ENCODE data around the gene MAPK1IP1L. TPM values are rescaled to one million over a fixed set of nuclear protein-coding genes. Genes with fewer than 3 reads are reported as not detected.

The MAPK1IP1L gene
- total and polyA plus RNA-seq, 2 of the 8 experiments (the other 6 are each of a cell fraction or from before 2014, with no cell fraction given), result 111 to 228 TPM

DNA sequence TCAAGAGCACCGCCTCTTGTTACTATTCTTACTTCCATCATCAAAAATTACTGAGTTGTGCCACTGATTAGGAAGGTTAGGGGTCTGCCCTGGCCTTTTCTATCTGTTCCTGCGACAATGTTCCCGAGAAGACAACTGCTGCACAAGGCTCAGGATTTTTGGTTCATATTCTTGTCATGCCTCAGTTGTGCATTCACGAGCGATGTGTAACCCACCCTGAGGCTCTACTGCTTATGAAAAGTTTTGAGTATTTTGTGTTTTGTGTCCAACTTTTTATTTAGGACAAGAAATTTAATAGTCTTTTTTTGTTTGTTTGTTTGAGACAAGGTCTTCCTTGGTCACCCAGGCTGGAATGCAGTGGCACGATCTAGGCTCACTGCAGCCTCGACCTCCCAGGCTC, 54.5 kb downstream of the MAPK1IP1L start:
- Histone ChIP-seq H3K36me3 (ENCODE audit: control insufficient read depth in 2 of 4, insufficient read depth in 4 of 4, low read length in 3 of 4) (no peaks in the 10 kb centered on the region), H4K91ac (replicated peaks; ENCODE audit: insufficient read length, low read length) (no peak overlapping the region), H4K5ac (ENCODE audit: insufficient read length, low read depth, low read length) (no peak overlapping the region), H3K9ac (replicated peaks in 1 of 4; ENCODE audit: extremely low read depth in 1 of 4, low read depth in 3 of 4, low read length in 3 of 4) (no peak overlapping the region), H2BK120ac (replicated peaks; ENCODE audit: low read depth, low read length) (no peak overlapping the region), H3K4me1 (replicated peaks in 1 of 4; ENCODE audit: control insufficient read depth in 3 of 4, insufficient read depth in 4 of 4, low read length in 3 of 4) (peaks cover 12 to 29% (median 17%) of the 10 kb centered on the region in 4 experiments; a peak in 6 of 7 replicates), H3K79me2 (ENCODE audit: control insufficient read depth in 1 of 2, insufficient read depth in 2 of 2, low read length in 2 of 2) (no peaks in the 10 kb centered on the region), H3K14ac (ENCODE audit: insufficient read length) (no peak overlapping the region), H2BK20ac (ENCODE audit: low read length) (no peak overlapping the region), H2AK5ac (ENCODE audit: low read depth, low read length) (no peak overlapping the region), H3K9me3 (ENCODE audit: insufficient read depth in 2 of 2, low read depth in 1 of 2, low read length in 1 of 2) (no peaks in the 10 kb centered on the region), H4K20me1 (replicated peaks in 1 of 2; ENCODE audit: control insufficient read depth in 1 of 2, insufficient read depth in 2 of 2, low read length in 2 of 2) (no peaks in the 10 kb centered on the region), H2BK15ac (ENCODE audit: low read length) (no peak overlapping the region), H4K8ac (ENCODE audit: extremely low read depth, insufficient read depth, low read length) (no peak overlapping the region), H3K79me1 (ENCODE audit: low read depth, low read length) (no peaks in the 10 kb centered on the region), H3K23me2 (ENCODE audit: low read depth, low read length) (no peaks in the 10 kb centered on the region), H3K18ac (ENCODE audit: extremely low read depth, low read length) (no peak overlapping the region), H2AFZ (ENCODE audit: low read length) (no peak overlapping the region), H3K4me2 (ENCODE audit: insufficient read depth in 1 of 2, low read depth in 2 of 2, low read length in 2 of 2) (no peak overlapping the region), H3K4ac (replicated peaks; ENCODE audit: insufficient read length, low read depth, low read length) (no peak overlapping the region), H3K56ac (replicated peaks; ENCODE audit: insufficient read length, low read depth, low read length) (no peak overlapping the region), H3K27ac (ENCODE audit: low read depth, low read length) (no peak overlapping the region), H2BK5ac (ENCODE audit: low read depth, low read length) (no peak overlapping the region), H2BK12ac (ENCODE audit: low read depth, low read length) (no peak overlapping the region), H3K4me3 (ENCODE audit: extremely low read depth in 1 of 4, insufficient read depth in 2 of 4, low read depth in 3 of 4, low read length in 4 of 4) (no peak overlapping the region), H3K27me3 (replicated peaks in 1 of 4; ENCODE audit: control insufficient read depth in 3 of 4, extremely low read depth in 1 of 4, insufficient read depth in 3 of 4, low read length in 3 of 4) (no peaks in the 10 kb centered on the region), H3K23ac (ENCODE audit: insufficient read length) (no peak overlapping the region)
- DNase-seq (ENCODE audit: low read depth in 1 of 2, low spot score in 2 of 2) (no peak), FAIRE-seq (no peak)
- no peak for TF ChIP-seq YY1 (IDR thresholded peaks at IDR 0.05; ENCODE audit: low read depth, low read length)
- no peak for TF ChIP-seq SP1 (IDR thresholded peaks at IDR 0.05; ENCODE audit: low read depth, low read length)
- TF ChIP-seq RBBP5 (IDR thresholded peaks at IDR 0.05; ENCODE audit: borderline replicate concordance, low read depth, low read length), result no peak
- TF ChIP-seq JUN (IDR thresholded peaks at IDR 0.05; ENCODE audit: low read depth, low read length), result no peak
- no peak for TF ChIP-seq RNF2 (IDR thresholded peaks at IDR 0.05; ENCODE audit: borderline replicate concordance, low read depth, low read length, missing control alignments, poor library complexity, severe bottlenecking)
- TF ChIP-seq NANOG (IDR thresholded peaks at IDR 0.05; ENCODE audit: insufficient read depth, low read depth, low read length, poor library complexity, severe bottlenecking), result no peak
- no peak for TF ChIP-seq ZNF274 (IDR thresholded peaks at IDR 0.05; ENCODE audit: borderline replicate concordance, extremely low read depth, low read length)
- TF ChIP-seq JUND (IDR thresholded peaks at IDR 0.05; ENCODE audit: low read length), result no peak
- CTCF ChIA-PET (ENCODE audit: partially characterized antibody), result no interaction called here
- POLR2A ChIA-PET (ENCODE audit: partially characterized antibody), result no interaction called here
- WGBS, 2 experiments (ENCODE audit: extremely low coverage in 1 of 2, insufficient coverage in 1 of 2, insufficient read length in 1 of 2, insufficient replicate concordance in 2 of 2, low coverage in 1 of 2, low lambda C conversion rate in 2 of 2, missing lambda C conversion rate in 1 of 2), result 96% methylated on average over 7 of the region's 7 CpGs; no CpG with 5 or more reads in 1 of the 2 experiments

Data from H1 (cell line).